WTC11 (cell line): ENCODE results near the gene PALD1. TPM values are rescaled to one million over a fixed set of nuclear protein-coding genes. Genes with fewer than 3 reads are reported as not detected.

Source experiments
- ATAC-seq: fragments of 200-7000 bp; cut with Tn5 transposase; 2 replicates; pipeline ENCODE4 v1.10.0; 2021; ENCODE audit warnings: mild to moderate bottlenecking, moderate library complexity
- CTCF ChIA-PET: fragments of 300-600 bp; sonication (Branson Sonifier 250); formaldehyde crosslinking; loops from one replicate; lab custom pipeline; 2021; ENCODE audit warnings: antibody characterized with exemption; lab: Charles Lee
- POLR2A ChIA-PET: fragments of 350-600 bp; sonication (Branson Sonifier 250); formaldehyde crosslinking; loops from one replicate; lab custom pipeline; 2021; ENCODE audit warnings: antibody characterized with exemption; lab: Charles Lee
- DNase-seq: peaks from one replicate; pipeline ENCODE4 v3.0.0; 2021; ENCODE audit warnings: low spot score
- H3K27ac Mint-ChIP-seq: 2 replicates; pipeline ENCODE4 v1.8.0; 2021; ENCODE audit warnings: mixed read lengths
- H3K27me3 Mint-ChIP-seq: 2 replicates; pipeline ENCODE4 v1.8.0; 2021; ENCODE audit warnings: low read depth, mild to moderate bottlenecking, moderate library complexity, mixed read lengths
- H3K36me3 Mint-ChIP-seq: 2 replicates; pipeline ENCODE4 v1.8.0; 2021; ENCODE audit warnings: mixed read lengths
- H3K4me1 Mint-ChIP-seq: 2 replicates; pipeline ENCODE4 v1.8.0; 2022; ENCODE audit warnings: mixed read lengths
- H3K4me3 Mint-ChIP-seq: 2 replicates; pipeline ENCODE4 v1.8.0; 2021; ENCODE audit warnings: mild to moderate bottlenecking, moderate library complexity, mixed read lengths
- H3K9me3 Mint-ChIP-seq: 2 replicates; pipeline ENCODE4 v1.8.0; 2021; ENCODE audit warnings: mixed read lengths
- ATF1 ChIP-seq: sonication (generic); formaldehyde crosslinking; IDR thresholded peaks from 2 replicates; pipeline ENCODE4 v1.8.1; 2023; ENCODE audit warnings: mild to moderate bottlenecking, moderate library complexity, missing genetic modification reagents
- CTCF ChIP-seq: fragments of 200-600 bp; IDR thresholded peaks from 2 replicates; pipeline ENCODE4 v1.8.0; 2022; ENCODE audit warnings: antibody characterized with exemption
- EMX1 ChIP-seq: fragments of 250-450 bp; sonication (Bioruptor Pico); IDR thresholded peaks from 2 replicates; pipeline ENCODE4 v1.8.0; 2021; ENCODE audit warnings: mild to moderate bottlenecking
- IRF2 ChIP-seq: sonication (generic); formaldehyde crosslinking; IDR thresholded peaks from 2 replicates; pipeline ENCODE4 v1.8.0; 2022; ENCODE audit warnings: low read depth, missing genetic modification reagents, borderline replicate concordance
- JAZF1 ChIP-seq: fragments of 250-450 bp; sonication (Bioruptor Pico); IDR thresholded peaks from 2 replicates; pipeline ENCODE4 v1.9.0; 2021; ENCODE audit warnings: moderate library complexity, mild to moderate bottlenecking, inconsistent platforms
- KAT7 ChIP-seq: sonication (generic); formaldehyde crosslinking; IDR thresholded peaks from 2 replicates; pipeline ENCODE4 v1.8.1; 2023; ENCODE audit warnings: missing genetic modification reagents, mild to moderate bottlenecking, borderline replicate concordance
- MYBL2 ChIP-seq: sonication (generic); formaldehyde crosslinking; IDR thresholded peaks from 2 replicates; pipeline ENCODE4 v1.8.1; 2023; ENCODE audit warnings: mild to moderate bottlenecking, moderate library complexity, missing genetic modification reagents
- NFATC4 ChIP-seq: fragments of 250-450 bp; sonication (Bioruptor Pico); IDR thresholded peaks from 2 replicates; pipeline ENCODE4 v1.9.0; 2021; ENCODE audit warnings: mild to moderate bottlenecking
- PRRX2 ChIP-seq: fragments of 250-450 bp; sonication (Bioruptor Pico); IDR thresholded peaks from 2 replicates; pipeline ENCODE4 v1.8.0; 2021; ENCODE audit warnings: mild to moderate bottlenecking
- TEAD4 ChIP-seq: sonication (generic); formaldehyde crosslinking; IDR thresholded peaks from 2 replicates; pipeline ENCODE4 v1.8.0; 2022; ENCODE audit warnings: mild to moderate bottlenecking, missing genetic modification reagents
- ZNF121 ChIP-seq: sonication (generic); formaldehyde crosslinking; IDR thresholded peaks from 2 replicates; pipeline ENCODE4 v1.8.0; 2023; ENCODE audit warnings: missing genetic modification reagents
- ZNF232 ChIP-seq: sonication (generic); formaldehyde crosslinking; IDR thresholded peaks from 2 replicates; pipeline ENCODE4 v1.8.0; 2022; ENCODE audit warnings: mild to moderate bottlenecking, missing genetic modification reagents
- ZNF263 ChIP-seq: sonication (generic); formaldehyde crosslinking; IDR thresholded peaks from 2 replicates; pipeline ENCODE4 v1.8.1; 2022; ENCODE audit warnings: low read depth, mild to moderate bottlenecking, moderate library complexity, missing genetic modification reagents
- ZNF423 ChIP-seq: fragments of 250-450 bp; sonication (Bioruptor Pico); IDR thresholded peaks from 2 replicates; pipeline ENCODE4 v2.1.2; 2022; ENCODE audit warnings: mild to moderate bottlenecking, moderate library complexity
- total RNA-seq: library from RNA; stranded (reverse); gene quantifications from 3 replicates; pipeline ENCODE4 v1.2.3, GENCODE V29; 2021
- TF ChIP-seq, protein P1 (sequence below): sonication (generic); formaldehyde crosslinking; IDR thresholded peaks from 2 replicates; pipeline ENCODE4 v1.8.1; 2022; ENCODE audit warnings: missing genetic modification reagents, borderline replicate concordance
- TF ChIP-seq, protein P2 (sequence below): fragments of 250-450 bp; sonication (Bioruptor Pico); conservative IDR thresholded peaks from 2 replicates; pipeline ENCODE4 v1.9.0; 2021; ENCODE audit warnings: mild to moderate bottlenecking
- TF ChIP-seq, protein P3 (sequence below): fragments of 250-450 bp; sonication (Bioruptor Pico); IDR thresholded peaks from 2 replicates; pipeline ENCODE4 v2.1.2; 2022; ENCODE audit warnings: mild to moderate bottlenecking, moderate library complexity
- TF ChIP-seq, protein P4 (sequence below): fragments of 250-450 bp; sonication (Bioruptor Pico); IDR thresholded peaks from 2 replicates; pipeline ENCODE4 v1.8.0; 2021; ENCODE audit warnings: mild to moderate bottlenecking
- TF ChIP-seq, protein P5 (sequence below): fragments of 250-450 bp; sonication (Bioruptor Pico); IDR thresholded peaks from 2 replicates; pipeline ENCODE4 v1.9.0; 2021; ENCODE audit warnings: moderate library complexity, mild to moderate bottlenecking, inconsistent platforms, borderline replicate concordance

Gene PALD1
- total RNA-seq, 1 experiment from 2014 or later, result 43.6 TPM

- no peak for DNase-seq
- no peak overlapping the region for H3K27ac Mint-ChIP-seq
- POLR2A ChIA-PET, result no interaction called here
- TF ChIP-seq, protein P1, sequence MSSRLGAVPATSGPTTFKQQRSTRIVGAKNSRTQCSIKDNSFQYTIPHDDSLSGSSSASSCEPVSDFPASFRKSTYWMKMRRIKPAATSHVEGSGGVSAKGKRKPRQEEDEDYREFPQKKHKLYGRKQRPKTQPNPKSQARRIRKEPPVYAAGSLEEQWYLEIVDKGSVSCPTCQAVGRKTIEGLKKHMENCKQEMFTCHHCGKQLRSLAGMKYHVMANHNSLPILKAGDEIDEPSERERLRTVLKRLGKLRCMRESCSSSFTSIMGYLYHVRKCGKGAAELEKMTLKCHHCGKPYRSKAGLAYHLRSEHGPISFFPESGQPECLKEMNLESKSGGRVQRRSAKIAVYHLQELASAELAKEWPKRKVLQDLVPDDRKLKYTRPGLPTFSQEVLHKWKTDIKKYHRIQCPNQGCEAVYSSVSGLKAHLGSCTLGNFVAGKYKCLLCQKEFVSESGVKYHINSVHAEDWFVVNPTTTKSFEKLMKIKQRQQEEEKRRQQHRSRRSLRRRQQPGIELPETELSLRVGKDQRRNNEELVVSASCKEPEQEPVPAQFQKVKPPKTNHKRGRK (CRISPR knock-in tag), result peak; percentile 64; the same call in 1 of the 2 replicates
- TF ChIP-seq EMX1 (CRISPR knock-in tag), result no peak
- TF ChIP-seq, all 79 proteins: peak for 1
- ATAC-seq, result no peak
- no peaks in the 10 kb centered on the region for H3K36me3 Mint-ChIP-seq
- H3K4me1 Mint-ChIP-seq, result no peaks in the 10 kb centered on the region
- CTCF ChIA-PET, result interaction anchor here (1.1 to 1.8 kb wide), 3 partner anchors 8 to 326 kb away, joined by 3 to 5 read pairs (median 4); no protein-coding TSS in a partner anchor
- H3K4me3 Mint-ChIP-seq, result no peak overlapping the region
- peaks cover 9% of the 10 kb centered on the region; the same call in 1 of the 2 replicates for H3K9me3 Mint-ChIP-seq
- no peaks in the 10 kb centered on the region for H3K27me3 Mint-ChIP-seq
These were observed 98.4 kb downstream of the PALD1 start for GRCh38 chr10:70576803-70577517.

- Mint-ChIP-seq H3K27me3 (no peaks in the 10 kb centered on the region), H3K36me3 (no peaks in the 10 kb centered on the region), H3K4me1 (0 out of 2 replicates have a peak, but pooled peaks cover 3% of the 10 kb centered on the region), H3K9me3 (peaks cover 9% of the 10 kb centered on the region; the same call in 1 of the 2 replicates), H3K4me3 (no peak overlapping the region), H3K27ac (no peak overlapping the region)
- POLR2A ChIA-PET, result no interaction called here
- ATAC-seq (no peak), DNase-seq (no peak)
- TF ChIP-seq, protein P2, sequence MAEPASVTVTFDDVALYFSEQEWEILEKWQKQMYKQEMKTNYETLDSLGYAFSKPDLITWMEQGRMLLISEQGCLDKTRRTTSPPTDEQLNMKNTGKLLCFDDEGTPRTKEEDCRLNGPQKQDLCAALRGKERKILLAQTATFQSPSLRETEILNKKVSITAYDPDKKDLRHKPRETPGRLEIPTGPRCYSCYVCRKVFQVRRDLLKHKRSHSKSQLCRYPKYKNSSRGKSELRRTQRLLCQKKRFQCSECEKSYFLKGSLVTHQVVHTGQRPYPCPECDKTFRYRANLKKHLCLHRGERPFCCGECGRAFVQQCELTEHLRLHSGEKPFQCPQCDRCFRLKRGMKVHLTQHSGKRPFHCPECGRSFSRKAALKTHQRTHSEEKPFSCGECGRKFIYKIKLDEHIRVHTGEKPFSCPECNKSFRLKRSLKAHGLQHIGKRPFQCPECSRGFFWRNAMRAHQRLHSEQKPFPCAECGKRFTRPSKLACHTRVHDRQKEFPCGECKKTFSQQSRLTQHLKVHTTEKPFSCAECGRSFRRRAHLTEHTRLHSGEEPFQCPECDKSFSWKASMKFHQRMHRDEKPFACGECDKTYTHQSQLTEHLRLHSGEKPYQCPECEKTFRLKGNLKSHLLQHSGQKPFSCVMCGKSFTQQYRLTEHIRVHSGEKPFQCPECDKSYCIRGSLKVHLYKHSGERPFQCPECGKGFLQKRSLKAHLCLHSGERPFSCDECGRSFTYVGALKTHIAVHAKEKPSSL, result no peak
- TF ChIP-seq KAT7 (no peak), TEAD4 (CRISPR knock-in tag) (no peak), EMX1 (CRISPR knock-in tag) (no peak), ATF1 (CRISPR knock-in tag) (no peak), JAZF1 (no peak), ZNF232 (CRISPR knock-in tag) (no peak), ZNF263 (CRISPR knock-in tag) (no peak), NFATC4 (no peak), PRRX2 (CRISPR knock-in tag) (no peak), ZNF121 (CRISPR knock-in tag) (no peak), CTCF (no peak), IRF2 (CRISPR knock-in tag) (no peak), ZNF423 (CRISPR knock-in tag) (no peak), MYBL2 (CRISPR knock-in tag) (no peak)
- TF ChIP-seq, protein P3, sequence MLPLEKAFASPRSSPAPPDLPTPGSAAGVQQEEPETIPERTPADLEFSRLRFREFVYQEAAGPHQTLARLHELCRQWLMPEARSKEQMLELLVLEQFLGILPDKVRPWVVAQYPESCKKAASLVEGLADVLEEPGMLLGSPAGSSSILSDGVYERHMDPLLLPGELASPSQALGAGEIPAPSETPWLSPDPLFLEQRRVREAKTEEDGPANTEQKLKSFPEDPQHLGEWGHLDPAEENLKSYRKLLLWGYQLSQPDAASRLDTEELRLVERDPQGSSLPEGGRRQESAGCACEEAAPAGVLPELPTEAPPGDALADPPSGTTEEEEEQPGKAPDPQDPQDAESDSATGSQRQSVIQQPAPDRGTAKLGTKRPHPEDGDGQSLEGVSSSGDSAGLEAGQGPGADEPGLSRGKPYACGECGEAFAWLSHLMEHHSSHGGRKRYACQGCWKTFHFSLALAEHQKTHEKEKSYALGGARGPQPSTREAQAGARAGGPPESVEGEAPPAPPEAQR (CRISPR knock-in tag), result no peak
- TF ChIP-seq, protein P4, sequence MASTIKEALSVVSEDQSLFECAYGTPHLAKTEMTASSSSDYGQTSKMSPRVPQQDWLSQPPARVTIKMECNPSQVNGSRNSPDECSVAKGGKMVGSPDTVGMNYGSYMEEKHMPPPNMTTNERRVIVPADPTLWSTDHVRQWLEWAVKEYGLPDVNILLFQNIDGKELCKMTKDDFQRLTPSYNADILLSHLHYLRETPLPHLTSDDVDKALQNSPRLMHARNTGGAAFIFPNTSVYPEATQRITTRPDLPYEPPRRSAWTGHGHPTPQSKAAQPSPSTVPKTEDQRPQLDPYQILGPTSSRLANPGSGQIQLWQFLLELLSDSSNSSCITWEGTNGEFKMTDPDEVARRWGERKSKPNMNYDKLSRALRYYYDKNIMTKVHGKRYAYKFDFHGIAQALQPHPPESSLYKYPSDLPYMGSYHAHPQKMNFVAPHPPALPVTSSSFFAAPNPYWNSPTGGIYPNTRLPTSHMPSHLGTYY (CRISPR knock-in tag), result no peak
- TF ChIP-seq, protein P5, sequence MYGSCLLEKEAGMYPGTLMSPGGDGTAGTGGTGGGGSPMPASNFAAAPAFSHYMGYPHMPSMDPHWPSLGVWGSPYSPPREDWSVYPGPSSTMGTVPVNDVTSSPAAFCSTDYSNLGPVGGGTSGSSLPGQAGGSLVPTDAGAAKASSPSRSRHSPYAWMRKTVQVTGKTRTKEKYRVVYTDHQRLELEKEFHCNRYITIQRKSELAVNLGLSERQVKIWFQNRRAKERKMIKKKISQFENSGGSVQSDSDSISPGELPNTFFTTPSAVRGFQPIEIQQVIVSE (CRISPR knock-in tag), result no peak
- CTCF ChIA-PET, result interaction anchor here (1.7 kb wide), 1 partner anchor 19 kb away, joined by 4 read pairs; no protein-coding TSS in a partner anchor
These were observed 99.9 kb downstream of the PALD1 start for GRCh38 chr10:70578371-70578947.
